Measurements from ENCODE around the gene RHBDD1. TPM values are rescaled to one million over a fixed set of nuclear protein-coding genes. Genes with fewer than 3 reads are reported as not detected.

RHBDD1 gene
- total and polyA plus RNA-seq, 11 donors, result 4.7 to 44.5 (median 32.6) TPM

GRCh38 chr2:226792155-226792881 lies 43.5 kb upstream of the RHBDD1 start:
- intact Hi-C loops (cut with DNase I), result loop anchor here (2.0 to 10.0 kb wide), 16 partner anchors 35 to 578 kb away; no protein-coding TSS in a partner anchor
- H3K4me1 ChIP-seq, result peaks cover 0 to 93% (median 66%) of the 10 kb centered on the region in 12 donors
- H3K27ac ChIP-seq, result peak overlapping the region; percentile 88 to 98 (median 94)
- DNase-seq, result no peak
- no peaks in the 10 kb centered on the region for H3K27me3 ChIP-seq
- no peak for ATAC-seq
- H3K9me3 ChIP-seq, result no peaks in the 10 kb centered on the region
- 35 to 41% (median 38%) methylated on average over 7 of the region's 7 CpGs for WGBS, 4 donors
- TF ChIP-seq CTCF (IDR thresholded peaks at IDR 0.05) (no peak), POLR2A (IDR thresholded peaks at IDR 0.05) (no peak)
- H3K36me3 ChIP-seq, result peaks cover 0 to 6% (median 0%) of the 10 kb centered on the region in 9 donors
- H3K4me3 ChIP-seq, result peak overlapping the region; percentile 43 to 97 (median 76)

- H3K27ac ChIP-seq, result peak overlapping the region; percentile 18 to 98 (median 94)
- H3K4me1 ChIP-seq, result peaks cover 0 to 89% (median 56%) of the 10 kb centered on the region in 12 donors
Observed at GRCh38 chr2:226793646-226794045, 42.2 kb upstream of the RHBDD1 start.

GRCh38 chr2:226794196-226794661 lies 41.6 kb upstream of the RHBDD1 start:
- no peaks in the 10 kb centered on the region for H3K9me3 ChIP-seq
- 11 to 21% (median 14%) methylated on average over 4 of the region's 4 CpGs for WGBS, 4 donors
- peaks cover 0 to 9% (median 0%) of the 10 kb centered on the region in 9 donors for H3K36me3 ChIP-seq
- ATAC-seq, result no peak
- peak overlapping the region; percentile 6 to 97 (median 78) for H3K4me3 ChIP-seq
- TF ChIP-seq CTCF (IDR thresholded peaks at IDR 0.05) (no peak), POLR2A (IDR thresholded peaks at IDR 0.05) (no peak)
- H3K4me1 ChIP-seq, result peaks cover 0 to 88% (median 52%) of the 10 kb centered on the region in 12 donors
- H3K27ac ChIP-seq, result peak overlapping the region; percentile 19 to 98 (median 94)
- peaks cover 0 to 7% (median 0%) of the 10 kb centered on the region in 9 donors for H3K27me3 ChIP-seq
- peak in 1 of 5 donors; percentile 30 for DNase-seq
- intact Hi-C loops (cut with DNase I), result loop anchor here (5.0 to 10.0 kb wide), 15 partner anchors 37 to 579 kb away; no protein-coding TSS in a partner anchor

More at GRCh38 chr2:226793646-226794045, 42.2 kb upstream of the RHBDD1 start:
- H3K4me3 ChIP-seq, result peak overlapping the region; percentile 6 to 97 (median 78)
- TF ChIP-seq POLR2A (IDR thresholded peaks at IDR 0.05) (no peak), CTCF (IDR thresholded peaks at IDR 0.05) (no peak)
- peaks cover 0 to 9% (median 0%) of the 10 kb centered on the region in 9 donors for H3K36me3 ChIP-seq
- H3K27me3 ChIP-seq, result peaks cover 0 to 3% (median 0%) of the 10 kb centered on the region in 9 donors
- intact Hi-C loops (cut with DNase I), result loop anchor here (2.0 to 10.0 kb wide), 16 partner anchors 36 to 579 kb away; no protein-coding TSS in a partner anchor
- WGBS, 4 donors, result 23 to 27% (median 23%) methylated on average over 2 of the region's 2 CpGs
- no peaks in the 10 kb centered on the region for H3K9me3 ChIP-seq
- no peak for ATAC-seq
- DNase-seq, result no peak

GRCh38 chr2:226794751-226795171 lies 41.1 kb upstream of the RHBDD1 start:
- Histone ChIP-seq H3K9me3 (no peaks in the 10 kb centered on the region), H3K36me3 (peaks cover 0 to 9% (median 0%) of the 10 kb centered on the region in 9 donors), H3K27me3 (peaks cover 0 to 10% (median 0%) of the 10 kb centered on the region in 9 donors), H3K27ac (peak overlapping the region; percentile 62 to 98 (median 94)), H3K4me3 (peak overlapping the region in 11 of 12 donors; percentile 15 to 97 (median 83)), H3K4me1 (peaks cover 0 to 83% (median 47%) of the 10 kb centered on the region in 12 donors)
- TF ChIP-seq CTCF (IDR thresholded peaks at IDR 0.05), result no peak
- WGBS, 4 donors, result 15 to 39% (median 21%) methylated on average over 8 to 9 of the region's 9 CpGs
- DNase-seq (peak in 3 of 5 donors; percentile 27 to 51 (median 38)), ATAC-seq (no peak)
- intact Hi-C loops (cut with DNase I), result loop anchor here (5.0 to 10.0 kb wide), 22 partner anchors 37 to 907 kb away; no protein-coding TSS in a partner anchor

Data from heart left ventricle (tissue), 16 donors.